ENCODE measurements around the gene TTC24. TPM values are rescaled to one million over a fixed set of nuclear protein-coding genes. Genes with fewer than 3 reads are reported as not detected.
"Not testable (repeated sequence)": the region's sequence is repeated elsewhere in the genome, so short reads cannot be mapped to it uniquely, and the experiment has no call there.

The TTC24 gene
- total RNA-seq, 1 donor from 2014 or later = not detected

DNA sequence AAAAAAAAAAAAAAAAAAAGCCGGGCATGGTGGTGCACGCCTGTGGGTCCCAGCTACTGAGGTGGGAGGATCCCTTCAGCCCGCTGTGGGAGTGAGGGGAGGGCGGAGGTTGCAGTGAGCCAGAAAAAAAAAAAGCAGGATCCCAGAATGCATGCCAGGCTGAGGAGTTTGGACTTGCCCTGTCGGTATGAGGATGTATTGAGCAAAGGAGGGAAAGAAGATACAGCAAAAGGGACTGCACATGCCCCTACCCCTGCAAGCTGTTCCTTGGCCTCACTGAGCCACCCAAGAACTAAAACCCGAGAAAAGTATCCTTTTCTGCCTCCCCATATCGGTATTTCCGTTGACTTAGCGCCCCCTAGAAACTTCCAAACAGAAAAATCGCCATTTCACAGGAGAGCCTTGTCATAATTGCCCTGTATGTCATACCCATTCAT is 23.1 kb downstream of the TTC24 start:
- TF ChIP-seq, protein P1, sequence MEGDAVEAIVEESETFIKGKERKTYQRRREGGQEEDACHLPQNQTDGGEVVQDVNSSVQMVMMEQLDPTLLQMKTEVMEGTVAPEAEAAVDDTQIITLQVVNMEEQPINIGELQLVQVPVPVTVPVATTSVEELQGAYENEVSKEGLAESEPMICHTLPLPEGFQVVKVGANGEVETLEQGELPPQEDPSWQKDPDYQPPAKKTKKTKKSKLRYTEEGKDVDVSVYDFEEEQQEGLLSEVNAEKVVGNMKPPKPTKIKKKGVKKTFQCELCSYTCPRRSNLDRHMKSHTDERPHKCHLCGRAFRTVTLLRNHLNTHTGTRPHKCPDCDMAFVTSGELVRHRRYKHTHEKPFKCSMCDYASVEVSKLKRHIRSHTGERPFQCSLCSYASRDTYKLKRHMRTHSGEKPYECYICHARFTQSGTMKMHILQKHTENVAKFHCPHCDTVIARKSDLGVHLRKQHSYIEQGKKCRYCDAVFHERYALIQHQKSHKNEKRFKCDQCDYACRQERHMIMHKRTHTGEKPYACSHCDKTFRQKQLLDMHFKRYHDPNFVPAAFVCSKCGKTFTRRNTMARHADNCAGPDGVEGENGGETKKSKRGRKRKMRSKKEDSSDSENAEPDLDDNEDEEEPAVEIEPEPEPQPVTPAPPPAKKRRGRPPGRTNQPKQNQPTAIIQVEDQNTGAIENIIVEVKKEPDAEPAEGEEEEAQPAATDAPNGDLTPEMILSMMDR (IDR thresholded peaks at IDR 0.05) = no peak
- TF ChIP-seq POLR2AphosphoS5 (IDR thresholded peaks at IDR 0.05; ENCODE audit: insufficient read depth in 1 of 2, low read depth in 1 of 2) (no peak), POLR2A (IDR thresholded peaks at IDR 0.05) (no peak)
- peaks cover 0 to 8% of the 10 kb centered on the region in 2 donors for H3K36me3 ChIP-seq
- DNase-seq (ENCODE audit: extremely low spot score in 2 of 2) = no peak
- intact Hi-C loops (cut with DNase I) = no loop called here
- H3K4me3 ChIP-seq = no peak overlapping the region
- peaks cover 21% of the 10 kb centered on the region for H3K4me1 ChIP-seq
- H3K27ac ChIP-seq = no peak overlapping the region
- no peaks in the 10 kb centered on the region for H3K27me3 ChIP-seq
- H3K9me3 ChIP-seq = no peaks in the 10 kb centered on the region

DNA sequence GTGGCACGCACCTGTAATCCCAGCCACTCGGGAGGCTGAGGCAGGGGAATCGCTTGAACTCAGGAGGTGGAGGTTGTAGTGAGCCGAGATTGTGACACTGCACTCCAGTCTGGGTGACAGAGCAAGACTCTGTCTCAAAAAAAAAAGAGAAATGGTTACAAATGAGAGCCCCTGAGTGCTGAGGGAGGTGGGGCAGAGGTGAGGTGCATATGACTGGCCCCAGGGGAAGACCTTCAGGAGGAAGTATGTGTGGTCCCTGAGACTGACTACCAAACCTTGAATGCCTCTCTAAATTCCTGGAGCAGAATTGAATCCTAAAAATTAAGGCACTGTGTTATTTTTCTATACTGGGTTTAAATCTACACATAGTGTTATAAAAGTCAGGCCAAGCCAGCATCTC is 27.8 kb downstream of the TTC24 start:
- not testable (repeated sequence) for H3K4me1 ChIP-seq; H3K27me3 ChIP-seq; H3K27ac ChIP-seq; H3K9me3 ChIP-seq; DNase-seq (ENCODE audit: extremely low spot score in 2 of 2); H3K36me3 ChIP-seq; H3K4me3 ChIP-seq
- intact Hi-C loops (cut with DNase I) = loop anchor here (5.0 kb wide), 1 partner anchor 150 kb away; no protein-coding TSS in a partner anchor

DNA sequence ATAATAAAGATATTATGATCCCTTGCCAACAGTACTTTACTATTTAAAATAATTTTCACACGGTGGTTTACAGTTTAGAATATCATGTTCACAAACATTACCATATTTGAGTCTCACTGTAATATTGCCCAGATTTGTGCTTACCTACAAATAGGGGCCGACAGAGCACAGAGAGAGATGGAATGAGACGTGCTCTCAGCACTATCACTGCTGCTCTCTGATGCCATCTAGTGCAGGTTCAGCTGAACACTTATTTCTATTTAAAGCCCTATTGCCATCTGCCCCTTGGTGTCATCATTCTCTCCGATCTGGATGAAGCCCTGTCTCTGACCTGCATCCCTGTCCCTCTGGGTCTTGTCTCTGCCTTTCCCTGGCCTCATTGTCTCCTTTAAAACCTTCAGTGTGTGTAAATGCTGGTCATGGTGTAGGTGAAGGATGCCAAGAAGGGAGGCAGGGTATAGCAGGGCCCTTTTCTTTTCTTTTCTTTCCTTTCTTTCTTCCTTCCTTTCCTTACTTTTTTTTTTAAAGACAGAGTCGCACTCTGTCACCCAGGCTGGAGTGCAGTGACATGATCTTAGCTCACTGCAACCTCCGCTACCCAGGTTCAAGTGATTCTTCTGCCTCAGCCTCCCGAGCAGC is 28.6 kb downstream of the TTC24 start:
- no peaks in the 10 kb centered on the region for H3K36me3 ChIP-seq
- H3K4me3 ChIP-seq = no peak overlapping the region
- H3K27me3 ChIP-seq = no peaks in the 10 kb centered on the region
- TF ChIP-seq POLR2A (IDR thresholded peaks at IDR 0.05) = no peak
- TF ChIP-seq, protein P1 (IDR thresholded peaks at IDR 0.05) = peak; percentile 50 to 82 (median 70)
- TF ChIP-seq POLR2AphosphoS5 (IDR thresholded peaks at IDR 0.05; ENCODE audit: insufficient read depth in 1 of 2, low read depth in 1 of 2) = peak in 1 of 2 donors; percentile 39
- no peaks in the 10 kb centered on the region for H3K9me3 ChIP-seq
- no peaks in the 10 kb centered on the region for H3K4me1 ChIP-seq
- intact Hi-C loops (cut with DNase I) = loop anchor here (5.0 kb wide), 1 partner anchor 151 kb away; no protein-coding TSS in a partner anchor
- no peak for DNase-seq (ENCODE audit: extremely low spot score in 2 of 2)
- no peak overlapping the region for H3K27ac ChIP-seq

DNA sequence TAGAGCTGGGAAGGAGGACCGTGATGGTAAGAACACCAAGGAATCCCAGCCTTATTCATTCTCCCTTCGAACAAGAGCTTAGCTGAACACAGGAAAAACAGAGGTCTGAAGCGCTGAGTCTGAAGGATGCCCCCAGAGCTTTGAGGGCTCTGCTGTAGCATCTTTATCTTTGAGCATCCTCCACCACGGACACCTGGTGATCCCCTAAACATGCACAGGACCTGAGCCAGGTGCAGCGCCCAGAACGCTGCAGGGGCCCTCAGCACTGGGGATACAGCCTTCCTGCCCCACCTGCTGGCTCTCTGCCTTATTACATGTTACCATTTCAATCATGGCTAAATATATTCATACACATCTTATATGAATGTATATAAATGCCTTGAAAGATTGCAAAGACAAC is 29.5 kb downstream of the TTC24 start:
- TF ChIP-seq, protein P1 (IDR thresholded peaks at IDR 0.05) = no peak
- TF ChIP-seq POLR2A (IDR thresholded peaks at IDR 0.05) (no peak), POLR2AphosphoS5 (IDR thresholded peaks at IDR 0.05; ENCODE audit: insufficient read depth in 1 of 2, low read depth in 1 of 2) (no peak)
- intact Hi-C loops (cut with DNase I) = loop anchor here (5.0 kb wide), 1 partner anchor 152 kb away; no protein-coding TSS in a partner anchor
- H3K9me3 ChIP-seq = no peaks in the 10 kb centered on the region

DNA sequence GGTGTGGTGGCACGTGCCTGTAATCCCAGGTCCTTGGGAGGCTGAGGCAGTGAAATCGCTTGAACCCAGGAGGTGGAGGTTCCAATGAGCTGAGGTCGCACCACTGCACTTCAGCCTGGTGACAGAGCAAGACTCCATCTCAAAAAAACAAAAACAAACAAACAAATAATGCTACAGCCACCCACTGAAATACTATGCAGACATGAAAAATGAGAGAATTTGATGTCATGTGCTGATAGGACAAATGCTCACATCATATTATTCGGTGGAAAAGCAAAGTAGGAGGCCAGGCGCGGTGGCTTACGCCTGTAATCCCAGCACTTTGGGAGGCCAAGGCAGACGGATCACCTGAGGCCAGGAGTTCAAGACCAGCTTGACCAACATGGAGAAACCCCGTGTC is 30.5 kb downstream of the TTC24 start:
- H3K4me1 ChIP-seq; intact Hi-C loops (cut with DNase I); H3K9me3 ChIP-seq; H3K27ac ChIP-seq; DNase-seq (ENCODE audit: extremely low spot score in 2 of 2); H3K4me3 ChIP-seq; H3K27me3 ChIP-seq; H3K36me3 ChIP-seq: not testable (repeated sequence)

More for the DNA sequence above, 29.5 kb downstream of the TTC24 start:
- no peak overlapping the region for H3K27ac ChIP-seq
- H3K36me3 ChIP-seq = no peaks in the 10 kb centered on the region
- no peaks in the 10 kb centered on the region for H3K27me3 ChIP-seq
- no peak for DNase-seq (ENCODE audit: extremely low spot score in 2 of 2)
- no peak overlapping the region for H3K4me3 ChIP-seq
- H3K4me1 ChIP-seq = no peaks in the 10 kb centered on the region

DNA sequence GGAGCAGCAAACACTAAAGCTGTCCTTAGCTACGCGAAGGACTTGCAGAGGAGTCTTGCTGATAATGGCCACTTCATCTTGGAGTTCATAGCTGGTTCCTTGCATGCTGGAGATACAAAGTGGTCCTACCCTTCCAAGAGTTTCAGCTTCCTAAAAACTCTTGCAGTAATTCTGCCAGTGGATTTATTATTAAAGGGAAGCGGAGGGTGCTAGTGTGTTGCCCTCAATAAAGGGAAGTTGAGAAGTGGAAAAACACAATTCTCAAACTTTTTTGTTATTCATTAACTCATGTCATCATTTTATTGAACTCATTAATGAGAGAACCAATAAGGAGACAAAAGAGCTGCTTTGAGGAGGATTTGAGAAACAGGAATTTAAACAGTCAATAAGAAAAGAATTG is 33.1 kb downstream of the TTC24 start:
- no peak for DNase-seq (ENCODE audit: extremely low spot score in 2 of 2)
- H3K27ac ChIP-seq = no peak overlapping the region
- no peaks in the 10 kb centered on the region for H3K36me3 ChIP-seq
- no peaks in the 10 kb centered on the region for H3K4me1 ChIP-seq
- intact Hi-C loops (cut with DNase I) = no loop called here
- no peaks in the 10 kb centered on the region for H3K27me3 ChIP-seq
- H3K9me3 ChIP-seq = no peaks in the 10 kb centered on the region
- H3K4me3 ChIP-seq = no peak overlapping the region
- TF ChIP-seq, protein P1 (IDR thresholded peaks at IDR 0.05) = no peak
- TF ChIP-seq POLR2AphosphoS5 (IDR thresholded peaks at IDR 0.05; ENCODE audit: insufficient read depth in 1 of 2, low read depth in 1 of 2) (no peak), POLR2A (IDR thresholded peaks at IDR 0.05) (no peak)
